K562 (cell line): Measurements from ENCODE around the gene WNT11. TPM values are rescaled to one million over a fixed set of nuclear protein-coding genes. Genes with fewer than 3 reads are reported as not detected.

Experiments used
- ATAC-seq: fragments of 200-7000 bp; cut with Tn5 transposase; 3 replicates; pipeline ENCODE4 v1.9.1; 2020; ENCODE audit warnings: moderate library complexity
- BruUV-seq: library from RNA; stranded (reverse); fragments of 400-500 nt; replicated peaks from 2 replicates; lab custom pipeline; 2021; lab: Mats Ljungman, UMichigan
- CTCF ChIA-PET: fragments of 300-600 bp; formaldehyde crosslinking; extraction: SDS; loops from one replicate; lab custom pipeline; 2021; ENCODE audit warnings: low intra/inter-chr PET ratio; lab: Yijun Ruan, JAX
- POLR2A ChIA-PET: fragments of 300-600, 350-650 bp; sonication (Branson Sonifier 250); formaldehyde crosslinking; extraction: SDS; loops from one replicate; lab custom pipeline; 2021; ENCODE audit warnings: antibody characterized with exemption, inconsistent platforms; lab: Yijun Ruan, JAX
- DNase-seq, 4 experiments: peaks; one replicate each; pipeline versions ENCODE4 v3.0.0 to v3.0.0-alpha.2; 2011 to 2018; ENCODE audit warnings: low spot score in 3 of 4, mixed read lengths in 3 of 4; ENCODE audit errors: extremely low read depth in 1 of 4
- FAIRE-seq: peaks from 2 replicates; lab custom pipeline; 2011; peaks lifted over from hg19 to GRCh38; lab: Jason Lieb, UNC
- H2AFZ ChIP-seq: 2 replicates; pipeline ENCODE4 v1.6.0; 2011; ENCODE audit warnings: low read depth, low read length, control low read depth, inconsistent platforms
- H3K27ac ChIP-seq: fragments of 200-600 bp; 3 replicates; pipeline ENCODE4 v1.8.0; 2011; ENCODE audit warnings: low read depth, mild to moderate bottlenecking, control low read depth, inconsistent platforms, low read length, moderate library complexity, mixed read lengths; ENCODE audit errors: extremely low read depth
- H3K27me3 ChIP-seq, 2 experiments: fragments of 300-600 bp in 1 of 2; 2 replicates in 1 of 2; 3 replicates in 1 of 2; pipeline versions ENCODE4 v1.6.0 to v1.8.0; 2011; ENCODE audit warnings: inconsistent platforms in 2 of 2, low read length in 2 of 2, mild to moderate bottlenecking in 1 of 2, mixed read lengths in 1 of 2, moderate library complexity in 1 of 2; ENCODE audit not compliant: control insufficient read depth in 2 of 2, insufficient read depth in 2 of 2
- H3K36me3 ChIP-seq: fragments of 300-600 bp; 3 replicates; pipeline ENCODE4 v1.8.0; 2011; ENCODE audit warnings: mild to moderate bottlenecking, low read length, inconsistent platforms; ENCODE audit not compliant: control insufficient read depth, insufficient read depth
- H3K4me1 ChIP-seq, 2 experiments: fragments of 200-600 bp in 1 of 2; replicated peaks in 1 of 2; 2 replicates in 1 of 2; 3 replicates in 1 of 2; pipeline versions ENCODE4 v1.5.1 to v1.8.0; 2011; ENCODE audit warnings: inconsistent platforms in 2 of 2, low read length in 2 of 2, mild to moderate bottlenecking in 1 of 2, mixed read lengths in 1 of 2, moderate library complexity in 1 of 2; ENCODE audit not compliant: control insufficient read depth in 2 of 2, insufficient read depth in 2 of 2
- H3K4me2 ChIP-seq: 2 replicates; pipeline ENCODE4 v1.6.1; 2011; ENCODE audit warnings: low read length, control low read depth, inconsistent platforms, mixed read lengths; ENCODE audit not compliant: insufficient read depth
- H3K4me3 ChIP-seq: fragments of 200-600 bp; sonication (generic), shearing (Covaris generic); 2 replicates; pipeline ENCODE4 v1.5.1; 2016; ENCODE audit warnings: control low read depth, inconsistent platforms
- H3K79me2 ChIP-seq: fragments of 200-600 bp; 3 replicates; pipeline ENCODE4 v1.8.0; 2011; ENCODE audit warnings: low read length, inconsistent platforms; ENCODE audit not compliant: control insufficient read depth, insufficient read depth
- H3K9ac ChIP-seq, 2 experiments: 2 replicates each; pipeline versions ENCODE4 v1.6.0 to v1.6.1; 2011; ENCODE audit warnings: low read depth in 2 of 2, low read length in 2 of 2, control low read depth in 1 of 2, inconsistent platforms in 1 of 2, mild to moderate bottlenecking in 1 of 2, mixed read lengths in 1 of 2; ENCODE audit not compliant: insufficient read depth in 1 of 2
- H3K9me1 ChIP-seq: one replicate; pipeline ENCODE4 v1.6.0; 2011; ENCODE audit warnings: inconsistent platforms, mild to moderate bottlenecking, low read length, moderate library complexity; ENCODE audit not compliant: control insufficient read depth, insufficient read depth
- H3K9me3 ChIP-seq: replicated peaks from 2 replicates; pipeline ENCODE4 v1.5.1; 2011; ENCODE audit warnings: low read depth, low read length, inconsistent platforms; ENCODE audit not compliant: control insufficient read depth, insufficient read depth
- H4K20me1 ChIP-seq: replicated peaks from 2 replicates; pipeline ENCODE4 v1.6.1; 2011; ENCODE audit warnings: low read length, inconsistent platforms, mixed read lengths; ENCODE audit not compliant: control insufficient read depth, insufficient read depth
- EP400 ChIP-seq: fragments of 450-650 bp; IDR thresholded peaks from 2 replicates; pipeline ENCODE4 v1.6.1; 2017; ENCODE audit warnings: antibody characterized with exemption, mild to moderate bottlenecking, moderate library complexity
- LEF1 ChIP-seq: fragments of 450-650 bp; IDR thresholded peaks from 2 replicates; pipeline ENCODE4 v1.6.1; 2016; ENCODE audit warnings: mild to moderate bottlenecking
- NFIC ChIP-seq: fragments of 450-650 bp; IDR thresholded peaks from 2 replicates; pipeline ENCODE4 v1.6.1; 2017; ENCODE audit warnings: mild to moderate bottlenecking, inconsistent platforms
- POLR3A ChIP-seq: IDR thresholded peaks from 2 replicates; pipeline ENCODE4 v1.6.1; 2011; ENCODE audit warnings: borderline replicate concordance, mild to moderate bottlenecking, moderate library complexity; ENCODE audit not compliant: insufficient read length, insufficient read depth; ENCODE audit errors: extremely low read depth
- SP2 ChIP-seq: IDR thresholded peaks from 2 replicates; pipeline ENCODE4 v1.6.1; 2011; ENCODE audit warnings: mild to moderate bottlenecking, low read depth, low read length, moderate library complexity; ENCODE audit not compliant: poor library complexity, severe bottlenecking; ENCODE audit errors: extremely low read depth
- ZFP1 ChIP-seq: fragments of 450-650 bp; formaldehyde crosslinking; IDR thresholded peaks from 2 replicates; pipeline ENCODE4 v1.4.0; 2020; ENCODE audit warnings: mild to moderate bottlenecking, mixed read lengths
- ZNF696 ChIP-seq: fragments of 250-450 bp; sonication (Bioruptor Pico); conservative IDR thresholded peaks from 2 replicates; pipeline ENCODE4 v1.4.0; 2020; ENCODE audit warnings: mild to moderate bottlenecking, moderate library complexity
- ZNF707 ChIP-seq: fragments of 250-450 bp; sonication (Bioruptor Pico); conservative IDR thresholded peaks from 2 replicates; pipeline ENCODE4 v1.8.0; 2022; ENCODE audit warnings: inconsistent platforms, mild to moderate bottlenecking, moderate library complexity
- ZNF76 ChIP-seq: fragments of 250-450 bp; sonication (Bioruptor Pico); IDR thresholded peaks from 2 replicates; pipeline ENCODE4 v1.4.0; 2020; ENCODE audit warnings: mild to moderate bottlenecking, moderate library complexity, borderline replicate concordance
- WGBS: fragments of 100-300 bp; shearing (Covaris generic); methylation state at CpG from one replicate; pipeline ENCODE4 v1.1.6; 2016; ENCODE audit warnings: low coverage, mixed read lengths; ENCODE audit not compliant: insufficient coverage; ENCODE audit errors: missing lambda C conversion rate; 5-methylcytosine and 5-hydroxymethylcytosine counted together
- in situ Hi-C: fragments of 300-500 bp; cut with MboI; formaldehyde crosslinking; loops from 4 replicates; pipeline ENCODE4 v1.15.0; 2018; ENCODE audit warnings: inconsistent platforms, mixed read lengths
- intact Hi-C: fragments of 100-400 bp; cut with micrococcal nuclease; formaldehyde crosslinking; loops from 2 replicates; pipeline ENCODE4 v1.14.2; 2022
- polyA plus RNA-seq, 8 experiments: library from polyadenylated mRNA; depleted of rRNA in 4 of 8; stranded (reverse) in 5 of 8; unstranded in 3 of 8; fragments of >200 nt; fragmentation: Nextera tagmentation in 2 of 8; fragmentation: Illumina TruSeq in 1 of 8; extraction: Ambion mirVana in 2 of 8; extraction: Trizol in 1 of 8; gene quantifications; 2 replicates each; pipeline versions ENCODE4 v1.2.1 to v1.2.3, GENCODE V29; 2011 to 2014; ENCODE audit warnings: inconsistent platforms in 1 of 8, missing spikeins in 1 of 8
- total RNA-seq, 7 experiments: library from RNA; depleted of rRNA in 6 of 7; stranded (reverse); fragments of >200 nt in 6 of 7; fragmentation: Illumina TruSeq in 2 of 7; extraction: Trizol in 2 of 7; gene quantifications; 2 replicates each; pipeline versions ENCODE4 v1.2.1 to v1.2.3, GENCODE V29; 2011 to 2021; ENCODE audit warnings: low replicate concordance in 1 of 7
- TF ChIP-seq, protein P1 (sequence below): conservative IDR thresholded peaks from 2 replicates; pipeline ENCODE4 v1.6.1; 2011; ENCODE audit warnings: low read depth, mild to moderate bottlenecking, low read length; ENCODE audit not compliant: control insufficient read depth
- TF ChIP-seq, protein P2 (sequence below): fragments of 250-450 bp; sonication (Bioruptor Pico); IDR thresholded peaks from 2 replicates; pipeline ENCODE4 v1.4.0; 2020; ENCODE audit warnings: borderline replicate concordance
- TF ChIP-seq, protein P3 (sequence below): sonication (generic); formaldehyde crosslinking; IDR thresholded peaks from 2 replicates; pipeline ENCODE4 v1.8.1; 2023; ENCODE audit warnings: mild to moderate bottlenecking, missing genetic modification reagents
- TF ChIP-seq, protein P4 (sequence below): fragments of 450-650 bp; IDR thresholded peaks from 2 replicates; pipeline ENCODE4 v1.6.1; 2014; ENCODE audit warnings: low read depth, mild to moderate bottlenecking, moderate library complexity, borderline replicate concordance

The WNT11 gene
- total and polyA plus RNA-seq, 9 of the 15 experiments (the other 6 are each of a cell fraction or from before 2014, with no cell fraction given), result 0.03 to 0.20 (median 0.09) TPM; not detected in 4

DNA sequence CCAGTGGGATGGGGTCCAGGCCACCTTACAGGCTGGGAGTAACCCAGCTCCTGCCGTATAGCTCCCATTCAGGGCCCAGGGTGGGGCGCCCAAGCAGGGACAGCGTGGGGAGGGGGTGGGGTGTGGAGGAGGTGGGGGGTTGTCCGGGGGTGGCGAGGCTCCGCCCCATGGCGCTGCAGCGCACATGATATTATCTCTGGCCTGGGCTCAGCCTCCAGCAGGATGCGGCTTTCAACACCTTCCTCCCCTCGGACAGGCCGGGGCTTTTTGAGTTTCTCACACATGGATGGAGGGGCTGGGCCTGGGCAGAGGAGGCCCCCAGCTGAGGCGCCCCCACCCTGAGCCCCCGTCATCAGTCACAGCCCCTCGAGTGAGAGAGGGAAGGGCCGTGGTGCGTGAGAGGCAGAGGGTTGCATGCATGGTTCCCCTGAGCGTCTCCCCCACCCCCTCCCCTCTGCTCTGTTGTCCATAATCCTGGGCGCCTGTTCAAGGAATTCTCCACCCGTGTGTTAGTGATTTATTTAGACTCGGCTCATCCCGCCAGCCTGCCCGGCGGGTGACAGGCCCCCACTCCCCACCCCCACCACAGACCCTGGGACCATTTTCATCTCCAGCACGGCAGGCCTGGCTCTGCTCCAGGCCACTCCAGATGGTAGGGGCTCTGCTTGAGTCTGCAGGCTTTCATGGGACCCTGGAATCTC is 44.9 kb downstream of the WNT11 start:
- H3K9me1 ChIP-seq, result no peaks in the 10 kb centered on the region
- in situ Hi-C loops (no loop called here), intact Hi-C loops (no loop called here)
- peak overlapping the region; percentile 61 for H2AFZ ChIP-seq
- DNase-seq (peak; percentile 69 to 92 (median 88)), ATAC-seq (peak; percentile 85), FAIRE-seq (peak; percentile 26)
- no TSS peak for BruUV-seq
- H3K9me3 ChIP-seq, result no peaks in the 10 kb centered on the region
- ChIA-PET CTCF (no interaction called here), POLR2A (no interaction called here)
- H3K79me2 ChIP-seq, result no peaks in the 10 kb centered on the region
- peak overlapping the region in 1 of 2 experiments; percentile 19; a peak in 1 of 4 replicates for H3K9ac ChIP-seq
- no peaks in the 10 kb centered on the region for H3K36me3 ChIP-seq
- no peak overlapping the region; the same call in none of the 2 replicates for H3K4me2 ChIP-seq
- 5% methylated on average over 14 of the region's 24 CpGs for WGBS
- H3K27me3 ChIP-seq, result peaks cover 7 to 47% of the 10 kb centered on the region in 2 experiments
- peaks cover 7% of the 10 kb centered on the region for H4K20me1 ChIP-seq
- no peak overlapping the region for H3K4me3 ChIP-seq
- H3K27ac ChIP-seq, result no peak overlapping the region
- peaks cover 17 to 45% of the 10 kb centered on the region in 2 experiments; a peak in 4 of 5 replicates for H3K4me1 ChIP-seq
- TF ChIP-seq, protein P1, sequence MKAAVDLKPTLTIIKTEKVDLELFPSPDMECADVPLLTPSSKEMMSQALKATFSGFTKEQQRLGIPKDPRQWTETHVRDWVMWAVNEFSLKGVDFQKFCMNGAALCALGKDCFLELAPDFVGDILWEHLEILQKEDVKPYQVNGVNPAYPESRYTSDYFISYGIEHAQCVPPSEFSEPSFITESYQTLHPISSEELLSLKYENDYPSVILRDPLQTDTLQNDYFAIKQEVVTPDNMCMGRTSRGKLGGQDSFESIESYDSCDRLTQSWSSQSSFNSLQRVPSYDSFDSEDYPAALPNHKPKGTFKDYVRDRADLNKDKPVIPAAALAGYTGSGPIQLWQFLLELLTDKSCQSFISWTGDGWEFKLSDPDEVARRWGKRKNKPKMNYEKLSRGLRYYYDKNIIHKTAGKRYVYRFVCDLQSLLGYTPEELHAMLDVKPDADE, result no peak
- TF ChIP-seq, protein P2, sequence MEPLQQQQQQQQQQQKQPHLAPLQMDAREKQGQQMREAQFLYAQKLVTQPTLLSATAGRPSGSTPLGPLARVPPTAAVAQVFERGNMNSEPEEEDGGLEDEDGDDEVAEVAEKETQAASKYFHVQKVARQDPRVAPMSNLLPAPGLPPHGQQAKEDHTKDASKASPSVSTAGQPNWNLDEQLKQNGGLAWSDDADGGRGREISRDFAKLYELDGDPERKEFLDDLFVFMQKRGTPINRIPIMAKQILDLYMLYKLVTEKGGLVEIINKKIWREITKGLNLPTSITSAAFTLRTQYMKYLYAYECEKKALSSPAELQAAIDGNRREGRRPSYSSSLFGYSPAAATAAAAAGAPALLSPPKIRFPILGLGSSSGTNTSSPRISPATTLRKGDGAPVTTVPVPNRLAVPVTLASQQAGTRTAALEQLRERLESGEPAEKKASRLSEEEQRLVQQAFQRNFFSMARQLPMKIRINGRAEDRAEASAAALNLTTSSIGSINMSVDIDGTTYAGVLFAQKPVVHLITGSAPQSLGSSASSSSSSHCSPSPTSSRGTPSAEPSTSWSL (CRISPR knock-in tag), result no peak
- TF ChIP-seq ZNF76 (CRISPR knock-in tag), result no peak
- TF ChIP-seq ZNF696 (CRISPR knock-in tag), result no peak
- no peak for TF ChIP-seq LEF1
- no peak for TF ChIP-seq EP400
- TF ChIP-seq SP2, result no peak
- TF ChIP-seq, protein P3, sequence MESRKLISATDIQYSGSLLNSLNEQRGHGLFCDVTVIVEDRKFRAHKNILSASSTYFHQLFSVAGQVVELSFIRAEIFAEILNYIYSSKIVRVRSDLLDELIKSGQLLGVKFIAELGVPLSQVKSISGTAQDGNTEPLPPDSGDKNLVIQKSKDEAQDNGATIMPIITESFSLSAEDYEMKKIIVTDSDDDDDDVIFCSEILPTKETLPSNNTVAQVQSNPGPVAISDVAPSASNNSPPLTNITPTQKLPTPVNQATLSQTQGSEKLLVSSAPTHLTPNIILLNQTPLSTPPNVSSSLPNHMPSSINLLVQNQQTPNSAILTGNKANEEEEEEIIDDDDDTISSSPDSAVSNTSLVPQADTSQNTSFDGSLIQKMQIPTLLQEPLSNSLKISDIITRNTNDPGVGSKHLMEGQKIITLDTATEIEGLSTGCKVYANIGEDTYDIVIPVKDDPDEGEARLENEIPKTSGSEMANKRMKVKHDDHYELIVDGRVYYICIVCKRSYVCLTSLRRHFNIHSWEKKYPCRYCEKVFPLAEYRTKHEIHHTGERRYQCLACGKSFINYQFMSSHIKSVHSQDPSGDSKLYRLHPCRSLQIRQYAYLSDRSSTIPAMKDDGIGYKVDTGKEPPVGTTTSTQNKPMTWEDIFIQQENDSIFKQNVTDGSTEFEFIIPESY (CRISPR knock-in tag), result no peak
- TF ChIP-seq POLR3A, result no peak
- no peak for TF ChIP-seq ZNF707
- 0 out of 2 replicates have a peak, but pooled peaks have one; percentile 40 for TF ChIP-seq NFIC
- no peak for TF ChIP-seq ZFP1 (CRISPR knock-in tag)
- TF ChIP-seq, protein P4, sequence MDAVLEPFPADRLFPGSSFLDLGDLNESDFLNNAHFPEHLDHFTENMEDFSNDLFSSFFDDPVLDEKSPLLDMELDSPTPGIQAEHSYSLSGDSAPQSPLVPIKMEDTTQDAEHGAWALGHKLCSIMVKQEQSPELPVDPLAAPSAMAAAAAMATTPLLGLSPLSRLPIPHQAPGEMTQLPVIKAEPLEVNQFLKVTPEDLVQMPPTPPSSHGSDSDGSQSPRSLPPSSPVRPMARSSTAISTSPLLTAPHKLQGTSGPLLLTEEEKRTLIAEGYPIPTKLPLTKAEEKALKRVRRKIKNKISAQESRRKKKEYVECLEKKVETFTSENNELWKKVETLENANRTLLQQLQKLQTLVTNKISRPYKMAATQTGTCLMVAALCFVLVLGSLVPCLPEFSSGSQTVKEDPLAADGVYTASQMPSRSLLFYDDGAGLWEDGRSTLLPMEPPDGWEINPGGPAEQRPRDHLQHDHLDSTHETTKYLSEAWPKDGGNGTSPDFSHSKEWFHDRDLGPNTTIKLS, result no peak
